ENCODE data around the gene SPG11.

- TF ChIP-seq PCBP2 (optimal IDR thresholded peaks at IDR 0.05; ENCODE audit: low read depth, low read length, poor library complexity, severe bottlenecking), result no peak
- TF ChIP-seq ATF2 (CRISPR knock-in tag; IDR thresholded peaks at IDR 0.05), result no peak
- no peak for TF ChIP-seq HMG20A (CRISPR knock-in tag; IDR thresholded peaks at IDR 0.05; ENCODE audit: borderline replicate concordance)
- no peak for TF ChIP-seq ATF3 (CRISPR knock-in tag; IDR thresholded peaks at IDR 0.05)
- no peak for TF ChIP-seq ZEB1 (IDR thresholded peaks at IDR 0.05; ENCODE audit: insufficient replicate concordance, low read depth)
- TF ChIP-seq TFAP4 (IDR thresholded peaks at IDR 0.05; ENCODE audit: borderline replicate concordance, low read depth), result no peak
- TF ChIP-seq REST (IDR thresholded peaks at IDR 0.05; ENCODE audit: borderline replicate concordance in 1 of 2, low read depth in 1 of 2, low read length in 2 of 2), result no peak
- no peak for TF ChIP-seq ZNF841 (CRISPR knock-in tag; IDR thresholded peaks at IDR 0.05; ENCODE audit: borderline replicate concordance)
- no peak for TF ChIP-seq TMF1 (CRISPR knock-in tag; IDR thresholded peaks at IDR 0.05; ENCODE audit: low read depth)
- TF ChIP-seq FUBP1 (CRISPR knock-in tag; IDR thresholded peaks at IDR 0.05; ENCODE audit: borderline replicate concordance), result no peak
Observed at GRCh38 chr15:44542596-44542995, 120.9 kb downstream of the SPG11 start.
